ENCODE results near the gene PCDH10. TPM values are rescaled to one million over a fixed set of nuclear protein-coding genes. Genes with fewer than 3 reads are reported as not detected.
"Not testable (repeated sequence)": the region's sequence is repeated elsewhere in the genome, so short reads cannot be mapped to it uniquely, and the experiment has no call there.

The PCDH10 gene
- total RNA-seq, 2 donors from 2014 or later, result 2.3 to 4.6 TPM

- intact Hi-C loops (cut with DNase I), result no loop called here
- DNase-seq (ENCODE audit: low spot score), result no peak
Observed at GRCh38 chr4:133188433-133189146, 39.5 kb downstream of the PCDH10 start.

GRCh38 chr4:133189147-133189517 is 40.0 kb downstream of the PCDH10 start:
- intact Hi-C loops (cut with DNase I), result no loop called here
- DNase-seq (ENCODE audit: low spot score), result no peak

GRCh38 chr4:133190098-133190497 is 41.0 kb downstream of the PCDH10 start:
- intact Hi-C loops (cut with DNase I), result no loop called here
- no peak for DNase-seq (ENCODE audit: low spot score)

GRCh38 chr4:133208694-133209285 is 59.7 kb downstream of the PCDH10 start:
- intact Hi-C loops (cut with DNase I), result no loop called here
- DNase-seq (ENCODE audit: low spot score), result no peak

- DNase-seq (ENCODE audit: low spot score), result no peak
- intact Hi-C loops (cut with DNase I), result no loop called here
Observed at GRCh38 chr4:133233922-133234321, 84.8 kb downstream of the PCDH10 start.

GRCh38 chr4:133240451-133240850 is 91.4 kb downstream of the PCDH10 start:
- intact Hi-C loops (cut with DNase I); DNase-seq (ENCODE audit: low spot score): not testable (repeated sequence)

Data from posterior vena cava (tissue), 2 donors.